SK-N-MC (cell line): ENCODE measurements around the gene GPR63.

ENCODE experiments used
- EZH2 ChIP-seq: fragments of 200-600 bp; sonication (generic); IDR thresholded peaks from one replicate; pipeline ENCODE4 v1.6.1; 2017; ENCODE audit warnings: antibody characterized with exemption
- POLR2AphosphoS5 ChIP-seq: IDR thresholded peaks from 2 replicates; pipeline ENCODE4 v1.6.1; 2012; ENCODE audit warnings: mild to moderate bottlenecking, low read depth, low read length, borderline replicate concordance

DNA sequence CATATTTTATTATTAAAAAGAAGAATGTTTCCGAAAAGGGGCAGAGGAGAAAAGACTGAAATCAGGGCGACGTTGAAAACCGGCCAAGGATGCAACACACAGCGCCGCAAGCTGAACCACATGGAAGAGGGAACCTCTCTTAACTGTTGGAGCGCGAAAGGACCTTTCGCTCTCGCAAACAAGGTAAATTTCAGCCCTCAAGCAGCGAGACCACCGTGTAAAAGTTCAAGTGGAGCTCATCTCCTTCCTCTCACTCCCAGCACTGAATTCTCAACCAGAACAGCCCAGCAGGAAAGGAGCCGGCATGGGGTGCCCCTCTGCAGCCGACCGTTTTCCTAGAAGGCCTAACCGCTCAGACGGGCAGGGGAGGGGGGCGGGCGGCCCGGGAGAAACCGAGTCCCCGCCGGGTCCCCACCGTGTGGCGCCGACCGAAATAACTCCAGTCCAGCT is 621 bp downstream of the GPR63 start:
- no peak for TF ChIP-seq POLR2AphosphoS5
- no peak for TF ChIP-seq EZH2
